ENCODE results near the gene NIP7.
"Not testable (repeated sequence)": the region's sequence is repeated elsewhere in the genome, so short reads cannot be mapped to it uniquely, and the experiment has no call there.

The NIP7 gene

GRCh38 chr16:69339289-69340094, at the start of gene NIP7, which contains the start of gene COG8:
TSS of gene NIP7 (plus strand) at chr16:69339772. CDS start at chr16:69339830, 58 bp downstream.
TSS of gene COG8 (minus strand) at chr16:69339564. CDS start at chr16:69339552, 12 bp downstream.
- peak; percentile 98 for DNase-seq

GRCh38 chr16:69291657-69292056, 47.9 kb upstream of the NIP7 start:
- DNase-seq, result not testable (repeated sequence)

GRCh38 chr16:69293401-69293800, 46.2 kb upstream of the NIP7 start:
- no peak for DNase-seq

GRCh38 chr16:69294051-69294450, 45.5 kb upstream of the NIP7 start:
- DNase-seq, result no peak

- not testable (repeated sequence) for DNase-seq
These were observed 42.8 kb upstream of the NIP7 start for GRCh38 chr16:69296771-69297170.

- no peak for DNase-seq
These were observed 41.3 kb upstream of the NIP7 start for GRCh38 chr16:69298261-69298660.

GRCh38 chr16:69301187-69301586, 38.4 kb upstream of the NIP7 start:
- no peak for DNase-seq

- no peak for DNase-seq
These were observed 37.7 kb upstream of the NIP7 start for GRCh38 chr16:69301861-69302260.

- DNase-seq, result no peak
These were observed 37.3 kb upstream of the NIP7 start for GRCh38 chr16:69302301-69302700.

- no peak for DNase-seq
These were observed 33.5 kb upstream of the NIP7 start for GRCh38 chr16:69306031-69306430.

- no peak for DNase-seq
These were observed 32.5 kb upstream of the NIP7 start for GRCh38 chr16:69307091-69307490.

GRCh38 chr16:69307856-69308255, 31.7 kb upstream of the NIP7 start:
- no peak for DNase-seq

- DNase-seq, result no peak
These were observed 30.3 kb upstream of the NIP7 start for GRCh38 chr16:69309316-69309715.

- DNase-seq, result peak; percentile 98
These were observed 28.7 kb upstream of the NIP7 start, which contains the start of gene VPS4A for GRCh38 chr16:69310653-69311532. TSS of gene VPS4A (plus strand) at chr16:69311350. CDS start at chr16:69311512, 162 bp downstream.

GRCh38 chr16:69311533-69312387, 27.8 kb upstream of the NIP7 start:
- DNase-seq, result peak; percentile 48

- DNase-seq, result no peak
These were observed 26.1 kb upstream of the NIP7 start for GRCh38 chr16:69313469-69313868.

GRCh38 chr16:69314534-69314933, 25.0 kb upstream of the NIP7 start:
- DNase-seq, result no peak

- DNase-seq, result no peak
These were observed 23.9 kb upstream of the NIP7 start for GRCh38 chr16:69315486-69316311.

- no peak for DNase-seq
These were observed 23.0 kb upstream of the NIP7 start for GRCh38 chr16:69316595-69317034.

GRCh38 chr16:69318177-69318910, 21.2 kb upstream of the NIP7 start:
- no peak for DNase-seq

- no peak for DNase-seq
These were observed 20.7 kb upstream of the NIP7 start for GRCh38 chr16:69318911-69319289.

Data from femur (tissue), 1 donor.